Measurements from ENCODE around the gene CCDC8. TPM values are rescaled to one million over a fixed set of nuclear protein-coding genes. Genes with fewer than 3 reads are reported as not detected.

The CCDC8 gene
- total RNA-seq, 1 experiment from 2014 or later = 24.5 TPM

DNA sequence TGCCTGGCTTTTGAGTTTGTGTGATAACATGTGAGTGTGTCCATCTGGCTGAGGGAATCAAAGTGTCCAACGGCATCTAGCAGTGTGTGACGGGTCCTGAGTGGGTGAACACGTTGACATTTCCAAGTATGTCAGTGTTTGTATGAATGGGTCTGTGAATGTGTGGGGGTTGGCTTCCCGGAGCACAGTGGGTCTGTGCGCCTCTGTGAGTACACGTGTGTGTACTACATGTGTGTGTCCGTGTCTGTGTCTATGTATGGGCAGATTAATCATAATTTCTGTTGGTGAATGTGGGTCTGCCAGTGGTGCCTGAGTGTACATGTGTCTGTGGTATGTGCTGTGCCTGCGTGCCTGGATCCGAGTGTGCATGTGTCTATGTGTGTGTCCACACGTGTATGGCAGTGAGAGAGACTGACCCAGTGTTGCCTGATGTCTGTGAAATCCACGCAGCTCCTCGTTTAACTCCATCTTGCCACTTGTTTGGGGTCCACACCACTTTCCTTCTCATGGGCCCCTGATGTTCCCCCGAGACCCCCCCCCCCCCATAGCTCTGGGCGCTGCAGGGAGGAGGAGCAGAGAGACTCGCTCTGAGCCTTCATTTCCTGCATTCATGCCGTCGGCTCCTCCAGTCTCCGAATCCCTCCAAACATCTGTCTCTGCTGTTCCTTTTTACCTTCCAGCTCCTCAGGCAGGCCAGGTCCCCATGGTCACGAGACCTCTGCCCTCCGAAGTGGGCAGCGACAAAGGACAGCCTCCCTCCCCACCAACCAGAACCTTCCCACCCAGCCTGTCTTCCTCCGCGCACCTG lies 5.3 kb downstream of the CCDC8 start:
- POLR2A ChIA-PET (ENCODE audit: low non-redundant PET) = interaction anchor here (0.6 kb wide), 2 partner anchors 8 to 59 kb away, joined by 3 to 9 read pairs; no protein-coding TSS in a partner anchor
- intact Hi-C loops (cut with micrococcal nuclease; ENCODE audit: unreplicated experiment) = no loop called here
- no peak for DNase-seq (ENCODE audit: low spot score)
- Histone ChIP-seq H3K9me3 (ENCODE audit: low read depth, low read length, poor library complexity, severe bottlenecking) (no peaks in the 10 kb centered on the region), H3K4me1 (ENCODE audit: insufficient read depth, low read length, poor library complexity, severe bottlenecking) (peaks cover 39% of the 10 kb centered on the region), H3K4me3 (ENCODE audit: low read depth, low read length, poor library complexity, severe bottlenecking) (peak overlapping the region; percentile 25), H3K27me3 (replicated peaks; ENCODE audit: insufficient read depth, low read depth, low read length, poor library complexity) (no peaks in the 10 kb centered on the region), H3K27ac (ENCODE audit: low read depth, low read length, poor library complexity, severe bottlenecking) (peak overlapping the region; percentile 80), H3K36me3 (ENCODE audit: insufficient read depth, low read length, poor library complexity, severe bottlenecking) (peaks cover 5% of the 10 kb centered on the region)
- BruUV-seq (replicated peaks) = no TSS peak
- CTCF ChIA-PET = no interaction called here
- TF ChIP-seq EZH2 (IDR thresholded peaks at IDR 0.05; ENCODE audit: borderline replicate concordance, low read depth, low read length, poor library complexity, severe bottlenecking) = no peak
- TF ChIP-seq, protein P1, sequence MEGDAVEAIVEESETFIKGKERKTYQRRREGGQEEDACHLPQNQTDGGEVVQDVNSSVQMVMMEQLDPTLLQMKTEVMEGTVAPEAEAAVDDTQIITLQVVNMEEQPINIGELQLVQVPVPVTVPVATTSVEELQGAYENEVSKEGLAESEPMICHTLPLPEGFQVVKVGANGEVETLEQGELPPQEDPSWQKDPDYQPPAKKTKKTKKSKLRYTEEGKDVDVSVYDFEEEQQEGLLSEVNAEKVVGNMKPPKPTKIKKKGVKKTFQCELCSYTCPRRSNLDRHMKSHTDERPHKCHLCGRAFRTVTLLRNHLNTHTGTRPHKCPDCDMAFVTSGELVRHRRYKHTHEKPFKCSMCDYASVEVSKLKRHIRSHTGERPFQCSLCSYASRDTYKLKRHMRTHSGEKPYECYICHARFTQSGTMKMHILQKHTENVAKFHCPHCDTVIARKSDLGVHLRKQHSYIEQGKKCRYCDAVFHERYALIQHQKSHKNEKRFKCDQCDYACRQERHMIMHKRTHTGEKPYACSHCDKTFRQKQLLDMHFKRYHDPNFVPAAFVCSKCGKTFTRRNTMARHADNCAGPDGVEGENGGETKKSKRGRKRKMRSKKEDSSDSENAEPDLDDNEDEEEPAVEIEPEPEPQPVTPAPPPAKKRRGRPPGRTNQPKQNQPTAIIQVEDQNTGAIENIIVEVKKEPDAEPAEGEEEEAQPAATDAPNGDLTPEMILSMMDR (conservative IDR thresholded peaks at IDR 0.05; ENCODE audit: low read depth, low read length) = no peak

GRCh38 chr19:46406976-46407375 lies 6.4 kb downstream of the CCDC8 start:
- no peak for DNase-seq (ENCODE audit: low spot score)
- POLR2A ChIA-PET (ENCODE audit: low non-redundant PET) = no interaction called here
- CTCF ChIA-PET = no interaction called here
- intact Hi-C loops (cut with micrococcal nuclease; ENCODE audit: unreplicated experiment) = no loop called here
- no TSS peak for BruUV-seq (replicated peaks)
- TF ChIP-seq EZH2 (IDR thresholded peaks at IDR 0.05; ENCODE audit: borderline replicate concordance, low read depth, low read length, poor library complexity, severe bottlenecking) = no peak
- TF ChIP-seq, protein P1 (conservative IDR thresholded peaks at IDR 0.05; ENCODE audit: low read depth, low read length) = no peak
- Histone ChIP-seq H3K27me3 (replicated peaks; ENCODE audit: insufficient read depth, low read depth, low read length, poor library complexity) (no peaks in the 10 kb centered on the region), H3K4me3 (ENCODE audit: low read depth, low read length, poor library complexity, severe bottlenecking) (no peak overlapping the region), H3K4me1 (ENCODE audit: insufficient read depth, low read length, poor library complexity, severe bottlenecking) (peaks cover 39% of the 10 kb centered on the region), H3K27ac (ENCODE audit: low read depth, low read length, poor library complexity, severe bottlenecking) (no peak overlapping the region), H3K36me3 (ENCODE audit: insufficient read depth, low read length, poor library complexity, severe bottlenecking) (peaks cover 5% of the 10 kb centered on the region), H3K9me3 (ENCODE audit: low read depth, low read length, poor library complexity, severe bottlenecking) (no peaks in the 10 kb centered on the region)

- ChIA-PET CTCF (interaction anchor here (0.5 to 1.2 kb wide), 5 partner anchors 8 to 87 kb away, joined by 3 to 7 read pairs (median 4); partner anchors contain the start of gene CCDC8), POLR2A (ENCODE audit: low non-redundant PET) (no interaction called here)
- intact Hi-C loops (cut with micrococcal nuclease; ENCODE audit: unreplicated experiment) = no loop called here
- peak; percentile 78 for DNase-seq (ENCODE audit: low spot score)
- Histone ChIP-seq H3K9me3 (ENCODE audit: low read depth, low read length, poor library complexity, severe bottlenecking) (no peaks in the 10 kb centered on the region), H3K27me3 (replicated peaks; ENCODE audit: insufficient read depth, low read depth, low read length, poor library complexity) (no peaks in the 10 kb centered on the region), H3K36me3 (ENCODE audit: insufficient read depth, low read length, poor library complexity, severe bottlenecking) (no peaks in the 10 kb centered on the region), H3K4me1 (ENCODE audit: insufficient read depth, low read length, poor library complexity, severe bottlenecking) (peaks cover 23% of the 10 kb centered on the region), H3K4me3 (ENCODE audit: low read depth, low read length, poor library complexity, severe bottlenecking) (peak overlapping the region; percentile 37), H3K27ac (ENCODE audit: low read depth, low read length, poor library complexity, severe bottlenecking) (peak overlapping the region; percentile 27)
- BruUV-seq (replicated peaks) = no TSS peak
- TF ChIP-seq EZH2 (IDR thresholded peaks at IDR 0.05; ENCODE audit: borderline replicate concordance, low read depth, low read length, poor library complexity, severe bottlenecking) = no peak
- TF ChIP-seq, protein P1 (conservative IDR thresholded peaks at IDR 0.05; ENCODE audit: low read depth, low read length) = peak; percentile 33; the same call in 1 of the 2 replicates
Observed at GRCh38 chr19:46404753-46405468, 8.5 kb downstream of the CCDC8 start.

All from A673 (cell line).